Progenitor cell of endocrine pancreas (in vitro differentiated cells): Measurements from ENCODE around the gene KRTAP10-5. TPM values are rescaled to one million over a fixed set of nuclear protein-coding genes. Genes with fewer than 3 reads are reported as not detected.
"Not testable (repeated sequence)": the region's sequence is repeated elsewhere in the genome, so short reads cannot be mapped to it uniquely, and the experiment has no call there.

Experiments
- DNase-seq: peaks from one replicate; pipeline ENCODE4 v3.0.0; 2021; ENCODE audit warnings: low spot score; ENCODE audit not compliant: unreplicated experiment
- H3K27ac Mint-ChIP-seq: 2 replicates; pipeline ENCODE4 v1.8.0; 2021; ENCODE audit warnings: mild to moderate bottlenecking, moderate library complexity, mixed read lengths
- H3K27me3 Mint-ChIP-seq: 2 replicates; pipeline ENCODE4 v1.8.0; 2021; ENCODE audit warnings: mixed read lengths
- H3K36me3 Mint-ChIP-seq: 2 replicates; pipeline ENCODE4 v1.8.0; 2022; ENCODE audit warnings: mixed read lengths; ENCODE audit not compliant: insufficient read depth
- H3K4me1 Mint-ChIP-seq: 2 replicates; pipeline ENCODE4 v1.8.0; 2021; ENCODE audit warnings: low read depth, mixed read lengths
- H3K4me3 Mint-ChIP-seq: 2 replicates; pipeline ENCODE4 v1.8.0; 2021; ENCODE audit warnings: low read depth, mild to moderate bottlenecking, moderate library complexity, mixed read lengths
- H3K9me3 Mint-ChIP-seq: 2 replicates; pipeline ENCODE4 v1.8.0; 2021; ENCODE audit warnings: low read depth, mixed read lengths
- CTCF ChIP-seq: fragments of 200-600 bp; sonication (generic); IDR thresholded peaks from one replicate; pipeline ENCODE4 v1.5.0; 2021; ENCODE audit warnings: antibody characterized with exemption, mild to moderate bottlenecking; ENCODE audit not compliant: unreplicated experiment
- long read RNA-seq: library from polyadenylated mRNA; unstranded; transcript quantifications from one replicate; pipeline ENCODE4 v2.0.0, GENCODE V29; 2020
- total RNA-seq: library from RNA; stranded (reverse); gene quantifications from 2 replicates; pipeline ENCODE4 v1.2.1, GENCODE V29; 2021

The KRTAP10-5 gene
- total RNA-seq: not detected in 2 replicates
- long read RNA-seq: 0 reads

DNA sequence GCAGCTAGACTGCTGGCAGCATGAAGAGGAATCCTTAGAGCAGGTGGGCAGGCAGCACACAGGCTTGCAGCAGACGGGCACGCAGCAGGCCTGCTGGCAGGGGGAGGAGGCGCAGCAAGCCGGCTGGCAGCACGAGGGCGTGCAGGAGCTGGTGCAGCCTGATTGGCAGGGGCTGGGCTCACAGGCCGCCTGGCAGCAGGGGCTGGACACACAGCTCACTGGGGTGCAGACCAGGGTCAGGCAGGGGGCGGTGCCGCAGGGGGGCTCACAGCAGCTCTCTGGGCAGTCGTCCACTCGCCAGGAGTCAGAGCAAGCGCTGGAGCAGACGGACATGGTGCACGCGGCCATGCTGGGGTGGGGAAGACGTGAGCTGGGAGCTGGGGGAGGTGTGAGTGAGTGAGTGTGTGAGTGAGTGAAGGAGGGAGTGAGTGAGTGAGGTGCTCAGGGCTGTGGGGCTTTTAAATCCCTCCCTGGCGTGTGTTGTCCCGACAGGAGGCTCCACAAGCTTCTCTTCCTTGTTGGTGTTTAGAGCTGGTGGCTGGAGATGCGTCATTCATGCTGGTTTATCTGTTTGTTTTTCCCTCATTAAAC, at the start of gene KRTAP10-5:
TSS of gene KRTAP10-5 (minus strand) at position 374 of the 591 bp plus-strand sequence. CDS start at position 348, 26 bp downstream.
- H3K9me3 Mint-ChIP-seq: peaks cover 20% of the 10 kb centered on the region
- DNase-seq, H3K27ac Mint-ChIP-seq, H3K4me3 Mint-ChIP-seq, H3K27me3 Mint-ChIP-seq, H3K36me3 Mint-ChIP-seq, H3K4me1 Mint-ChIP-seq: not testable (repeated sequence)

- H3K4me3 Mint-ChIP-seq: no peak overlapping the region
- DNase-seq: no peak
- no peaks in the 10 kb centered on the region for H3K36me3 Mint-ChIP-seq
- H3K27ac Mint-ChIP-seq: no peak overlapping the region
- peaks cover 25% of the 10 kb centered on the region for H3K9me3 Mint-ChIP-seq
- TF ChIP-seq CTCF: no peak
- H3K27me3 Mint-ChIP-seq: no peaks in the 10 kb centered on the region
- H3K4me1 Mint-ChIP-seq: no peaks in the 10 kb centered on the region
Measured at GRCh38 chr21:44628707-44629391, 48.4 kb upstream of the KRTAP10-5 start.

GRCh38 chr21:44627831-44628233, 47.4 kb upstream of the KRTAP10-5 start:
- not testable (repeated sequence) for H3K36me3 Mint-ChIP-seq, H3K27ac Mint-ChIP-seq, H3K4me3 Mint-ChIP-seq, H3K27me3 Mint-ChIP-seq, H3K4me1 Mint-ChIP-seq, DNase-seq
- H3K9me3 Mint-ChIP-seq: peaks cover 34% of the 10 kb centered on the region

- not testable (repeated sequence) for H3K36me3 Mint-ChIP-seq, DNase-seq, H3K27me3 Mint-ChIP-seq, H3K4me3 Mint-ChIP-seq, H3K4me1 Mint-ChIP-seq, H3K27ac Mint-ChIP-seq
- peaks cover 40% of the 10 kb centered on the region for H3K9me3 Mint-ChIP-seq
Measured at GRCh38 chr21:44627181-44627822, 46.9 kb upstream of the KRTAP10-5 start.

DNA sequence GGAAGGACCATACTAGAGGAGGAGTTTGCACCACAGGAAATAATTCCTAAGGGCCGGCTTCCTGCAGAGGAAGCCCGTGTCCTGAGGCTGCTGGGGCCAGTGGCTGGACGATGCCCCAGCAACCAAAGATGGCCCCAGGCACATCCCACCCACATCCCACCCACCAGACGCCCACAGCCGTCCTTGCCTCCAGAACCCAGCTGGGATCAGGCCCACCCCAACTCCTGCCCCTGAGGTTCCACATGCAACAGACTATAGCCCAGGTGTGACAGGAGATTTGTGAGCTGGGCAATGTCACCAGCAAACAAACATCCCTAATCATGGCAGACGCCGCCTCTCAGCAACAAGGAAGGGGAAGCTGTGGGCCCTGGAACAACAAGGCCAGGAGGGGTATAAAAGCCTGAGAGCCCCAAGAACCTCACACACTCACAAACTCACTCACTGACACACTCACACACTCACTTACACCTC, 46.3 kb upstream of the KRTAP10-5 start, which contains the start of gene KRTAP10-9:
TSS of gene KRTAP10-9 (plus strand) at position 421 of the 471 bp plus-strand sequence. CDS start 79 bp downstream, outside the sequence.
- Mint-ChIP-seq H3K4me1 (no peaks in the 10 kb centered on the region), H3K4me3 (no peak within 1 kb of the TSS), H3K27me3 (no peaks in the 10 kb centered on the region), H3K36me3 (peaks cover 2% of the 10 kb centered on the region), H3K9me3 (peaks cover 38% of the 10 kb centered on the region), H3K27ac (no peak within 1 kb of the TSS)
- no peak for DNase-seq
- TF ChIP-seq CTCF: no peak

DNA sequence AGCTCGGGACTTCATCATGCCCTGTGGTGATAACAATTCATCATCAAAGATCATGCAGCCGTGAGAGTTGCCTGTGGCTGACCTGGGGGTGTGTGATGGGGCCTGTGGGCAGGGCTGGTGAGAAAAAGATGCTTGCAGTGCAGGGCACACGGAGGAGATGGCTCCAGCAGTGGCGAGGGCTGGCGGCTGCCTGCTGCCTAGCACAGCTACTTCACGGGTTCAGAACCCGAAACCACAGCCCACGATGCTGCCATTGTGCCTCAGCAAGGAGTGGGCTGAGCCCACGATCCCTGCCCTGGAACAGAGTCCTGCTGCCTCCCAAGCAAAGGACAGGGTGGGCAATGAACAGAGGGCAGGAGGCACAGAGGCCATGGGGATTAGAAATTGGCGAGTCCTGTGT, 45.9 kb upstream of the KRTAP10-5 start:
- no peak for DNase-seq
- Mint-ChIP-seq H3K9me3 (peaks cover 37% of the 10 kb centered on the region), H3K4me3 (no peak overlapping the region), H3K4me1 (no peaks in the 10 kb centered on the region), H3K27ac (no peak overlapping the region), H3K27me3 (no peaks in the 10 kb centered on the region), H3K36me3 (peaks cover 2% of the 10 kb centered on the region)
- TF ChIP-seq CTCF: no peak
